Measurements from ENCODE around the gene PRTG. TPM values are rescaled to one million over a fixed set of nuclear protein-coding genes. Genes with fewer than 3 reads are reported as not detected.

PRTG gene
- total RNA-seq, 2 donors from 2014 or later, result 0.44 to 3.3 TPM

GRCh38 chr15:55709458-55709857 lies 33.5 kb downstream of the PRTG start:
- TF ChIP-seq CTCF (IDR thresholded peaks at IDR 0.05), result no peak
- H3K4me3 ChIP-seq, result no peak overlapping the region
- no peaks in the 10 kb centered on the region for H3K36me3 ChIP-seq
- H3K4me1 ChIP-seq, result no peaks in the 10 kb centered on the region
- H3K27ac ChIP-seq, result no peak overlapping the region
- H3K9me3 ChIP-seq, result no peaks in the 10 kb centered on the region
- DNase-seq (ENCODE audit: low spot score), result no peak
- no peaks in the 10 kb centered on the region for H3K27me3 ChIP-seq

- H3K36me3 ChIP-seq, result no peaks in the 10 kb centered on the region
- H3K9me3 ChIP-seq, result no peaks in the 10 kb centered on the region
- TF ChIP-seq CTCF (IDR thresholded peaks at IDR 0.05), result no peak
- H3K27me3 ChIP-seq, result no peaks in the 10 kb centered on the region
- H3K4me1 ChIP-seq, result no peaks in the 10 kb centered on the region
- DNase-seq (ENCODE audit: low spot score), result no peak
- H3K4me3 ChIP-seq, result no peak overlapping the region
- no peak overlapping the region for H3K27ac ChIP-seq
These were observed 34.2 kb downstream of the PRTG start for GRCh38 chr15:55708720-55709119.

DNA sequence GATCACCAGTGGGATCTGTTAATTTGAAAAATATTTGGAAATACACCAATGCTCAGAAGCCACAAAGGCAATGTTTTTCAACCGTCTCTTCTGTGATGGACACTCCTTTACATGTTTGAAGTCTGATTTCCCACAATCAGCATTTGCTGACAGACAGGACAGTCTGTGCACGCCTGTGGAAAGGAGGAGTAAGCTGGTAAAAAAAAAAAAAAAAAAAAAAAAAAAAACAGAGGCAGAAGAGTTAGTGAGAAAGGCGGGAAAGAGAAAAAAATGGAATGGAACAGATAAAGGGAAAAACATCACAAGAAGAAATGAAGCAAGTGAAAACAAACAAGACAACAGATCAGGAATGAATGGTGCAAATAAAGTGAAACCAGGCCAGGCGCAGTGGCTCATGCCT lies 35.0 kb downstream of the PRTG start:
- Histone ChIP-seq H3K4me3 (no peak overlapping the region), H3K9me3 (no peaks in the 10 kb centered on the region), H3K27me3 (no peaks in the 10 kb centered on the region), H3K36me3 (no peaks in the 10 kb centered on the region), H3K27ac (no peak overlapping the region), H3K4me1 (no peaks in the 10 kb centered on the region)
- TF ChIP-seq CTCF (IDR thresholded peaks at IDR 0.05), result no peak
- DNase-seq (ENCODE audit: low spot score), result no peak

DNA sequence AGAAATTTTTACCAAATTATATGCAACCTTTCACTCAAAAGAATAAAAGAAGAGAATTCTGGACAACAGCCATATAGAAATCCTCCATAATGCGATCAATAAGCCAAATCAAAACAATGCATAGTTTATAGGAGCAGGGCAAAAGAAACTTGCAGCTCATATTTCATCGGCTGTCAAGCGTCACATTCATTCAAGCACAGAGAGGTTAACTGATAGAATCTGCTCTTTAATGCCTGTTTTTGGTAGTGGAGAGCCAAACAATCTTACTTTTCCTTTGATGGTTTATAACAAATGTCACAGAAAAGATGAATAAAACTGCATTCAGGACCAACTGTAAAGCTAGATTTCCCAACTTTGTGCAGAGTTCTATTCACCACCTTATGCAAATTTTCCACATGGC lies 35.4 kb downstream of the PRTG start:
- Histone ChIP-seq H3K4me3 (no peak overlapping the region), H3K36me3 (no peaks in the 10 kb centered on the region), H3K9me3 (no peaks in the 10 kb centered on the region), H3K4me1 (no peaks in the 10 kb centered on the region), H3K27me3 (no peaks in the 10 kb centered on the region), H3K27ac (no peak overlapping the region)
- TF ChIP-seq CTCF (IDR thresholded peaks at IDR 0.05), result no peak
- no peak for DNase-seq (ENCODE audit: low spot score)

DNA sequence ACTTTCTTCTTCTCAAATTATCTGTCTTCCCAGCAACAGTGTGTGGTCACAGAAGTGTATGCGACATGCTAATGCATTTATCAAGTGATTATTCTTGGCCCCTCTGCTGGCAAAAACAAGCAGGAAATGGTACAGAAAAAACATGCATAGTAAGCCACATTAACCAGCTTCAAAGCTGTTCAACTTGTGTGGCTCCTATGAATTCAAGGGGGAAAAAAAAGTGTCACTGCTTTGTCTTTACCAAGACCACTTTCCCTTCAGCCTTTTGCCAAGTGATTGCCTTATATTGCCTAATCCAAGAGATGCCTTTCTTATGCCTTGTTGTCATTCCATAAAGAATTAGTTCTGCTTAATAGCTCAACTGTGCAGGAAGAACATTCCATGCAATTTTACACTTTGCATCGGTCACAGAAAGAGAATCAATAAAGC lies 39.1 kb downstream of the PRTG start:
- TF ChIP-seq CTCF (IDR thresholded peaks at IDR 0.05), result no peak

DNA sequence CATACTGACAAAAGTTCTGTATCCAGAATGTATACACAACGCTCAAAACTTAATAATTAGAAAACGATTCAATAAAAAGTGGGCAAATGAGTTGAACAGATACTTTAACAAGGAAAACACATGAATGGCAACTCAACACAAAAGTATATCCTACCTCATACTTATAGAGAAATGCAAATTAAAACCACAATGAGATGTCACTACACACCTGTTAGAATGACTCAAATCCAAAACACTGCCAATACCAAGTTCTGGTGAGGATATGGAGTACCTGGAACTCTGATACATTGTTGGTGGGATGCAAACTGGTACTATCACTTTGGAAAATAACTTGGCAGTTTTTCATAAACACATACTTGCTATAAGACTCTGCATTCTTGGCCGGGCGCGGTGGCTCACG lies 42.1 kb downstream of the PRTG start:
- Histone ChIP-seq H3K27ac (no peak overlapping the region), H3K4me1 (no peaks in the 10 kb centered on the region), H3K27me3 (no peaks in the 10 kb centered on the region), H3K9me3 (no peaks in the 10 kb centered on the region), H3K36me3 (no peaks in the 10 kb centered on the region), H3K4me3 (no peak overlapping the region)
- TF ChIP-seq CTCF (IDR thresholded peaks at IDR 0.05), result no peak
- no peak for DNase-seq (ENCODE audit: low spot score)

More for the DNA sequence above, 39.1 kb downstream of the PRTG start:
- Histone ChIP-seq H3K36me3 (no peaks in the 10 kb centered on the region), H3K27me3 (no peaks in the 10 kb centered on the region), H3K9me3 (no peaks in the 10 kb centered on the region), H3K27ac (no peak overlapping the region), H3K4me1 (no peaks in the 10 kb centered on the region), H3K4me3 (no peak overlapping the region)
- DNase-seq (ENCODE audit: low spot score), result no peak
